Chondrocyte (in vitro differentiated cells): Measurements from ENCODE around the gene SPTLC1. TPM values are rescaled to one million over a fixed set of nuclear protein-coding genes. Genes with fewer than 3 reads are reported as not detected.
"Not testable (repeated sequence)": the region's sequence is repeated elsewhere in the genome, so short reads cannot be mapped to it uniquely, and the experiment has no call there.

Experiments
- DNase-seq: peaks from one replicate; pipeline ENCODE4 v3.0.0; 2021; ENCODE audit warnings: mixed read lengths, low spot score
- H3K27ac Mint-ChIP-seq: one replicate; pipeline ENCODE4 v1.8.0; 2021; ENCODE audit warnings: mild to moderate bottlenecking, moderate library complexity, mixed read lengths; ENCODE audit not compliant: unreplicated experiment
- H3K27me3 Mint-ChIP-seq: 2 replicates; pipeline ENCODE4 v1.8.0; 2021; ENCODE audit warnings: low read depth, mixed read lengths
- H3K36me3 Mint-ChIP-seq: 2 replicates; pipeline ENCODE4 v1.8.0; 2021; ENCODE audit warnings: low read depth, mixed read lengths
- H3K4me1 Mint-ChIP-seq: 2 replicates; pipeline ENCODE4 v1.8.0; 2021; ENCODE audit warnings: low read depth, mild to moderate bottlenecking, mixed read lengths
- H3K4me3 Mint-ChIP-seq: one replicate; pipeline ENCODE4 v1.8.0; 2021; ENCODE audit warnings: mild to moderate bottlenecking, moderate library complexity, mixed read lengths; ENCODE audit not compliant: unreplicated experiment
- H3K9me3 Mint-ChIP-seq: 2 replicates; pipeline ENCODE4 v1.8.0; 2021; ENCODE audit warnings: low read depth, mixed read lengths
- CTCF ChIP-seq: fragments of 200-600 bp; sonication (generic); IDR thresholded peaks from 2 replicates; pipeline ENCODE4 v1.5.0; 2021; ENCODE audit warnings: antibody characterized with exemption, mild to moderate bottlenecking, moderate library complexity
- total RNA-seq: library from RNA; stranded (reverse); gene quantifications from 3 replicates; pipeline ENCODE4 v1.2.1, GENCODE V29; 2021

The SPTLC1 gene
- total RNA-seq, 1 donor from 2014 or later = 88.9 TPM

- DNase-seq = no peak
- Mint-ChIP-seq H3K4me1 (peaks cover 21% of the 10 kb centered on the region), H3K9me3 (no peaks in the 10 kb centered on the region), H3K27ac (no peak overlapping the region), H3K27me3 (no peaks in the 10 kb centered on the region), H3K4me3 (no peak overlapping the region), H3K36me3 (peaks cover 32% of the 10 kb centered on the region)
- TF ChIP-seq CTCF = no peak
These were observed 82.3 kb downstream of the SPTLC1 start for GRCh38 chr9:92032891-92033290.

DNA sequence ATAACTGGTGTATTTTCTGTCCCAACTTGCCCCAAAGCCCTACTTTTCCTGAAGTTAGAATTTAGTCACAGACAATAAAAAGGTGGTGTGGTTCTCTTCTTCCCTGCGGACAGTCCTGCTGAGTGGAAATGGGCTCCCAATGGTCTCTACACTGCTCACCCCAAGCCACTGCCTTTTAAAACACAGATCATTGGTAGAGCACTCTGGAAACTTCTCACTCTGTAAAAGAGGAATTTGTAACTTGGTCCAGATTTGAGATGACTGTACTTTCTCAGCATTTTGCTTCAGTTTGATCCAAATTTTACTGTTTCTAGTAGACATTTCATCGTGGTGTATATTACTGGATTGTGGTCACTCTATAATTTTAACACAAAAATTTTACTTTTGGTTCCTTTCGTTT is 84.8 kb downstream of the SPTLC1 start:
- peaks cover 27% of the 10 kb centered on the region for H3K36me3 Mint-ChIP-seq
- H3K9me3 Mint-ChIP-seq = peaks cover 3% of the 10 kb centered on the region
- no peak overlapping the region for H3K4me3 Mint-ChIP-seq
- DNase-seq = no peak
- H3K27ac Mint-ChIP-seq = no peak overlapping the region
- no peak for TF ChIP-seq CTCF
- peaks cover 5% of the 10 kb centered on the region for H3K4me1 Mint-ChIP-seq
- no peaks in the 10 kb centered on the region for H3K27me3 Mint-ChIP-seq

DNA sequence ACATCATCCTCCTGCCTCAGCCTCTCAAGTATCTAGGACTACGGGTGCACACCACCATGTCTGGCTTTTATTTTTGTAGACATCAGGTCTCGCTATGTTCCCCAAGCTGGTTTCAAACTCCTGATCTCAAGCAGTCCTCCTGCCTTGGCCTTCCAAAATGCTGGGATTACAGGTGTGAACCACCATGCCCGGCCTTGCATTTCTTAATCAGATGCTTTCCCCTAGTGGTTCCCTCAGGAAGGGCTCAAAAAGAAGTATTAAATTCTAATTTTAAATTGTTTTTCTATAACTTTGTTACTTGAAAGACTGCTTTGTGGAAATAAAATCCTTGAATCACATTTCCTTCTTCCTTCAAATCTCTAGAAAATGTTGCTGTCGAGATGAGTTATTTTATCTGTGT is 85.7 kb downstream of the SPTLC1 start:
- H3K4me1 Mint-ChIP-seq = no peaks in the 10 kb centered on the region
- H3K9me3 Mint-ChIP-seq = peaks cover 3% of the 10 kb centered on the region
- H3K27me3 Mint-ChIP-seq = no peaks in the 10 kb centered on the region
- TF ChIP-seq CTCF = peak; percentile 57
- no peak overlapping the region for H3K4me3 Mint-ChIP-seq
- H3K36me3 Mint-ChIP-seq = peaks cover 25% of the 10 kb centered on the region
- DNase-seq = no peak
- H3K27ac Mint-ChIP-seq = no peak overlapping the region

DNA sequence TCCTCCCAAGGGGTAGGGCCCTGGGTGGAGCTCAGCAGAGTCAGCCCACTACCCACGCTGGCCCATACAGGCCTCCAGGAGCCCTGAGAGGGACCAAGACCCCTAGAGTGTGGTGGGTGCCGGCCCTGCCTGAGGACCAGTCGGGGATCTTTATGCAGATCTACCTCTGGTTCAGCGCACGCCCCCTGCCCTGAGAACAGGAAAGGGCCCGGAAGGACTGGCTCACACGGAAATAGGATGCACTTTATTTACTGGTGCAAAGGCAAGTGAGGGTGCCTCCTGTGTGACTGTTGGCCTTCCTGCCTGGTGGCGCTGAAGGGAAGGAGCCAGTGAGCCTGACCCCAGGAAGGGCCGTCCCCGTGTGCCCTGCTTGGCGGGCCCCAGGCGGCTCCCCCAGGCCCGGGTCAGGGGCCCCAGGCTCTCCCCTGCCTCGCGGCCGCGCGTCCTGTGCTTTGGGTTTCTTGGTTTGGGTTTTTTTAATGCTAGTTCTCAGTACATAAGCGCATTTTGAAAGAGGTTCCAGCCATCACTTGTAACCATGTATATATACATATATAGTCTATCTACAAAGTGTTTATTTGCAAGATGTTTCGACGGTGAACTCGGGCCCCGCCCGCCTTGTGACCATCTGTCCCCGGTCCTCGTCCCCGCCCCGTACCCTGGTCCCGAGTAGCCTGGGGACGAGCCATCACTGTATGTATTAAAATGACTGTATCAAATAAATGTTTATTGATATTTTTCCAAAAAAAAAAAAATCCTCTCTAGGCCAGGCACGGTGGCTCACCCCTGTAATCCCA is 88.8 kb downstream of the SPTLC1 start:
- no peak overlapping the region for H3K27ac Mint-ChIP-seq
- no peaks in the 10 kb centered on the region for H3K27me3 Mint-ChIP-seq
- DNase-seq = no peak
- peaks cover 16% of the 10 kb centered on the region for H3K9me3 Mint-ChIP-seq
- peaks cover 22% of the 10 kb centered on the region for H3K4me1 Mint-ChIP-seq
- no peak overlapping the region for H3K4me3 Mint-ChIP-seq
- peaks cover 13% of the 10 kb centered on the region for H3K36me3 Mint-ChIP-seq
- no peak for TF ChIP-seq CTCF

DNA sequence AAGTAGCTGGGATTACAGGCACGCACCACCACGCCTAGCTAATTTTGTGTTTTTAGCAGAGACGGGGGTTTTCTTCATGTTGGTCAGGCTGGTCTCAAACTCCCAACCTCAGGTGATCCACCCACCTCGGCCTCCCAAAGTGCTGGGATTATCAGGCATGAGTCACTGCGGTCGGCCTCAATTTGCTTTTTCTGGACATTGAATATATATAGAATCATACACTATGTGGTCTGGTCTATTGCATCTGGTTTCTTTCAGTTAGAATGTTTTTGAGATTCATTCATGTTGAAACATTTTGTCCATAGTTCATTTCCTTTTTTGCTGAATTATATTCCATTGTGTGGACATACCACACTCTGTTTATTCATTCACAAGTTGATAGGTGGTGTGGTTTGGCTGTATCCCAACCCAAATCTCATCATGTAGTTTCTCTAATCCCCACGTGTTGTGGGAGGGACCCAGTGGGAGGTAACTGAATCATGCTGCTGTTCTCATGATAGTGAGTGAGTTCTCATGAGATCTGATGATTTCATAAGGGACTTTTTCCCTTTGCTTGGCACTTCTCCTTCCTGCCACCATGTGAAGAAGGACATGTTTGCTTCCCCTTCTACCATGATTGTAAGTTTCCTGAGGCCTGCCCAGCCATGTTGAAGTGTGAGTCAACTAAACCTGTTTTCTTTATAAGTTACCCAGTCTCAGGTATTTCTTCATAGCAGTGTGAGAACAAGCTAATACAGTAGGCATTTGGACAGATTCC is 93.2 kb downstream of the SPTLC1 start:
- DNase-seq, H3K4me3 Mint-ChIP-seq, H3K27me3 Mint-ChIP-seq, H3K36me3 Mint-ChIP-seq: not testable (repeated sequence)
- H3K4me1 Mint-ChIP-seq = peaks cover 22% of the 10 kb centered on the region
- peaks cover 16% of the 10 kb centered on the region for H3K9me3 Mint-ChIP-seq
- peak overlapping the region; percentile 14 for H3K27ac Mint-ChIP-seq
